PC-9 (cell line): ENCODE data around the gene SLC12A6. TPM values are rescaled to one million over a fixed set of nuclear protein-coding genes. Genes with fewer than 3 reads are reported as not detected.
"Not testable (repeated sequence)": the region's sequence is repeated elsewhere in the genome, so short reads cannot be mapped to it uniquely, and the experiment has no call there.

Source experiments
- BruUV-seq: library from RNA; stranded (reverse); fragments of 400-500 nt; replicated peaks from 2 replicates; lab custom pipeline; 2021; lab: Mats Ljungman, UMichigan
- CTCF ChIA-PET: fragments of 300-600 bp; sonication (Branson Sonifier 250); formaldehyde crosslinking; loops from one replicate; lab custom pipeline; 2022; ENCODE audit warnings: antibody characterized with exemption; lab: Charles Lee
- POLR2A ChIA-PET: fragments of 300-600 bp; sonication (Branson Sonifier 250); formaldehyde crosslinking; loops from one replicate; lab custom pipeline; 2022; ENCODE audit warnings: antibody characterized with exemption; ENCODE audit not compliant: unreplicated experiment; lab: Charles Lee
- DNase-seq, 2 experiments: peaks; one replicate each; pipeline versions ENCODE4 v3.0.0 to v3.0.0-alpha.2; 2015 to 2022; ENCODE audit warnings: mixed read lengths in 1 of 2
- H2AFZ ChIP-seq: fragments of 200-600 bp; sonication (generic); 2 replicates; pipeline ENCODE4 v1.8.1; 2017; ENCODE audit warnings: antibody characterized with exemption
- H3F3A ChIP-seq: fragments of 200-600 bp; sonication (generic); 2 replicates; pipeline ENCODE4 v1.8.1; 2017; ENCODE audit warnings: antibody characterized with exemption, mild to moderate bottlenecking, low read depth; ENCODE audit not compliant: insufficient read depth
- H3K27ac ChIP-seq: fragments of 200-600 bp; sonication (generic); 2 replicates; pipeline ENCODE4 v1.6.1; 2016; ENCODE audit warnings: mixed run types
- H3K27me3 ChIP-seq: fragments of 200-600 bp; sonication (generic); 2 replicates; pipeline ENCODE4 v1.6.1; 2016; ENCODE audit warnings: low read depth, mixed run types; ENCODE audit not compliant: insufficient read depth
- H3K36me3 ChIP-seq: fragments of 200-600 bp; sonication (generic); 2 replicates; pipeline ENCODE4 v1.6.1; 2016; ENCODE audit warnings: low read depth, mixed run types
- H3K4me1 ChIP-seq: fragments of 200-600 bp; sonication (generic); replicated peaks from 2 replicates; pipeline ENCODE4 v1.6.1; 2016; ENCODE audit warnings: mixed run types; ENCODE audit not compliant: insufficient read depth
- H3K4me2 ChIP-seq: fragments of 200-600 bp; sonication (generic); 2 replicates; pipeline ENCODE4 v1.6.1; 2017; ENCODE audit warnings: mixed run types
- H3K4me3 ChIP-seq: fragments of 200-600 bp; sonication (generic); 2 replicates; pipeline ENCODE4 v1.6.1; 2016; ENCODE audit warnings: mixed run types
- H3K79me2 ChIP-seq: fragments of 200-600 bp; sonication (generic); 2 replicates; pipeline ENCODE4 v1.6.1; 2017; ENCODE audit warnings: low read depth, mixed run types
- H3K9me2 ChIP-seq: fragments of 200-600 bp; sonication (generic); 2 replicates; pipeline ENCODE4 v1.8.1; 2017; ENCODE audit warnings: mild to moderate bottlenecking; ENCODE audit not compliant: insufficient read depth
- H3K9me3 ChIP-seq: fragments of 200-600 bp; sonication (generic); 2 replicates; pipeline ENCODE4 v1.8.1; 2016; ENCODE audit warnings: low read depth; ENCODE audit not compliant: insufficient read depth
- H4K20me1 ChIP-seq: fragments of 200-600 bp; sonication (generic); 2 replicates; pipeline ENCODE4 v1.8.1; 2017; ENCODE audit not compliant: insufficient read depth
- CTCF ChIP-seq: fragments of 200-600 bp; sonication (generic); conservative IDR thresholded peaks from 2 replicates; pipeline ENCODE4 v1.6.1; 2017; ENCODE audit warnings: mixed run types, antibody characterized with exemption, mild to moderate bottlenecking, moderate library complexity
- EZH2 ChIP-seq: fragments of 200-600 bp; sonication (generic); IDR thresholded peaks from 2 replicates; pipeline ENCODE4 v1.8.0; 2017; ENCODE audit warnings: antibody characterized with exemption, low read depth
- intact Hi-C: fragments of 100-400 bp; cut with micrococcal nuclease; formaldehyde crosslinking; loops from one replicate; pipeline ENCODE4 v1.10.0; 2022; ENCODE audit not compliant: unreplicated experiment
- total RNA-seq: library from RNA; stranded (reverse); gene quantifications from 2 replicates; pipeline ENCODE4 v1.2.3, GENCODE V29; 2021

Gene SLC12A6
- total RNA-seq, 1 experiment from 2014 or later: 27.5 TPM

- DNase-seq: no peak
- no peaks in the 10 kb centered on the region for H3K4me1 ChIP-seq
- H3K27ac ChIP-seq: no peak overlapping the region
- BruUV-seq: no TSS peak
- H3K4me2 ChIP-seq: no peak overlapping the region
- ChIA-PET CTCF (no interaction called here), POLR2A (no interaction called here)
- H3K79me2 ChIP-seq: no peaks in the 10 kb centered on the region
- H4K20me1 ChIP-seq: no peaks in the 10 kb centered on the region
- no peaks in the 10 kb centered on the region for H3K9me2 ChIP-seq
- no peak overlapping the region for H3K4me3 ChIP-seq
- no peak for TF ChIP-seq CTCF
- TF ChIP-seq EZH2: no peak
- no peaks in the 10 kb centered on the region for H3K36me3 ChIP-seq
- H3K27me3 ChIP-seq: no peaks in the 10 kb centered on the region
- no peaks in the 10 kb centered on the region for H3F3A ChIP-seq
- intact Hi-C loops: no loop called here
- H3K9me3 ChIP-seq: no peaks in the 10 kb centered on the region
- no peak overlapping the region for H2AFZ ChIP-seq
Observed at GRCh38 chr15:34348735-34349300, 11.2 kb upstream of the SLC12A6 start.

- Histone ChIP-seq H3K27me3 (no peaks in the 10 kb centered on the region), H3K9me2 (no peaks in the 10 kb centered on the region), H3K4me3 (no peak overlapping the region), H3F3A (no peaks in the 10 kb centered on the region), H3K36me3 (no peaks in the 10 kb centered on the region), H2AFZ (no peak overlapping the region), H3K4me1 (no peaks in the 10 kb centered on the region), H3K79me2 (no peaks in the 10 kb centered on the region), H4K20me1 (no peaks in the 10 kb centered on the region), H3K27ac (no peak overlapping the region), H3K4me2 (no peak overlapping the region), H3K9me3 (no peaks in the 10 kb centered on the region)
- ChIA-PET CTCF (no interaction called here), POLR2A (no interaction called here)
- intact Hi-C loops: no loop called here
- TF ChIP-seq CTCF (no peak), EZH2 (no peak)
- DNase-seq: no peak
- no TSS peak for BruUV-seq
Observed at GRCh38 chr15:34347951-34348638, 10.5 kb upstream of the SLC12A6 start.

DNA sequence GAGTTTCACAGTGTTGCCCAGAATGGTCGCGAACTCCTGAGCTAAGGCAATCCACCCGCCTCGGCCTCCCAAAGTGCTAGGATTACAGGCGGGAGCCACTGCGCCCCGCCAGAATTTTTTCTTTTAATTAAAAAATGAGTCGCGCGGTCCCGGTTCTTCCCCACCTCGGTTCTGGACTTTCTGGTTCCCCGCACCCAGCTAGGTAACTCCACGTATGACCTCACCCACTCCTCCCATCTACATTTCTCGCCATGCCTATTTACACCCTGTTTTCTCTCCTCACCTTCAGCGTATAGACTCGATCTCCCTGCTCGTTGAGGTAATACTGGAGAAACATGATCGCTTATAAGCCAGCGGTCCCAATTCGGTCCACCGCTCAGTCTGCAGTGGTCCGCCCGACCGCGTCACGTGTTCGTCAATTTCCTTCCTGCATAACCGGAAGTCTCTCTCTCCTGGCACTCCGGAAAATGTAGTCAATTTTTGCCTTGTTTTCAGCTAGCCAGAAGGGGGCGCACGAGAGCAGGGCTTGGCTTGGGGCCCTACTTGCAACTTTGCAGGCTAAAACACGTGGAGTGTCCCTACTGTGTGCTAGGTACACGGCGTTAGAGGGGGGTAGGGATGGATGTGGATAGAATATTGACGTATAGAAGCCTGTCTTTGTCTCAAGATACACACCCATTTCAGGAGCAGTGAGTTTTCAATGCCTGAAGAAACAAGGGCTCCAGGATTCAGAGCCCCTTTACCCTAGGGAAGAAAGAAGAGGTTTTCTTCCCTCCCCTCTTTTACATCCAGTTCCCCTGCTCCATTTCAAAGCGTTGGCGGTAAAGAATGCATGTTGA, 5.4 kb upstream of the SLC12A6 start, which contains the start of the genes NOP10 and NUTM1:
Gene NOP10, minus strand, starts transcription at position 400 of the 839 bp plus-strand sequence. Its CDS starts 63 bp downstream, at position 337.
Gene NUTM1, plus strand, starts transcription at position 579 of the 839 bp plus-strand sequence. CDS start 382 bp downstream, outside the sequence.
- peak; percentile 79 to 86 for DNase-seq
- no peak for TF ChIP-seq EZH2
- TF ChIP-seq CTCF: peak; percentile 93
- H3K4me3 ChIP-seq: peak within 1 kb of the TSS; percentile 83
- H3K27ac ChIP-seq: peak within 1 kb of the TSS; percentile 81
- no peaks in the 10 kb centered on the region for H4K20me1 ChIP-seq
- H3K4me2 ChIP-seq: peak within 1 kb of the TSS; percentile 73
- no TSS peak for BruUV-seq
- intact Hi-C loops: loop anchor here (1.0 kb wide), 2 partner anchors 23 to 104 kb away; no protein-coding TSS in a partner anchor
- H3F3A ChIP-seq: peaks cover 17% of the 10 kb centered on the region
- POLR2A ChIA-PET: interaction anchor here (0.5 kb wide), 1 partner anchor 584 kb away, joined by 4 read pairs; no protein-coding TSS in a partner anchor
- CTCF ChIA-PET: interaction anchor here (1.5 kb wide), 1 partner anchor 17 kb away, joined by 3 read pairs; no protein-coding TSS in a partner anchor
- H2AFZ ChIP-seq: peak within 1 kb of the TSS; percentile 87
- no peaks in the 10 kb centered on the region for H3K27me3 ChIP-seq
- no peaks in the 10 kb centered on the region for H3K9me3 ChIP-seq
- H3K79me2 ChIP-seq: peaks cover 21% of the 10 kb centered on the region
- H3K4me1 ChIP-seq: peaks cover 11% of the 10 kb centered on the region; the same call in 1 of the 2 replicates
- H3K36me3 ChIP-seq: peaks cover 5% of the 10 kb centered on the region; the same call in 1 of the 2 replicates
- no peaks in the 10 kb centered on the region for H3K9me2 ChIP-seq

DNA sequence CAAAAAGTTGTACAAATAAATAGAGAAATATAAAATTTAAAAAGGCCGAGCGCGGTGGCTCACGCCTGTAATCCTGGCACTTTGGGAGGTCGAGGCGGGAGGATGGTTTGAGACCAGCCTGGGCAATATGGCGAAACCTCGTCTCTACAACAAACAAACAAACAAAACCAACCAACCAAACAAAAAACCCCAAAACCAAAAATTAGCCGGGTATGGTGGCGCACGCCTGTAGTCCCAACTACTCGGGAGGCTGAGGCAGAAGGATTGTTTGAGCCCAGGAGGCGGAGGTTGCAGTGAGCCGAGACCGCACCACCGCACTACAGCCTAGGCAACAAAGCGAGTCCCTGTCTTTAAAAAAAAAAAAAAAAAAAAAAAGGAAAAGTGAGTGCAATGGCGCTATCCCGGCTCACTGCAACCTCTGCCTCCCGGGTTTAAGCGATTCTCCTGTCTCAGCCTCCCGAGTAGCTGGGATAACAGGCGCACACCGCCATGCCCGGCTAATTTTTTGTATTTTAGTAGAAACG, 4.7 kb upstream of the SLC12A6 start:
- Histone ChIP-seq H2AFZ (peak overlapping the region; percentile 87), H3K4me1 (peaks cover 11% of the 10 kb centered on the region; the same call in 1 of the 2 replicates), H3K4me2 (peak overlapping the region; percentile 73), H3K79me2 (peaks cover 21% of the 10 kb centered on the region), H3K27ac (peak overlapping the region; percentile 81), H3F3A (peaks cover 17% of the 10 kb centered on the region), H3K4me3 (peak overlapping the region; percentile 83)
- H4K20me1 ChIP-seq, H3K36me3 ChIP-seq, DNase-seq, intact Hi-C loops, H3K9me2 ChIP-seq, H3K27me3 ChIP-seq, BruUV-seq, H3K9me3 ChIP-seq: not testable (repeated sequence)
- ChIA-PET CTCF (interaction anchor here (1.5 kb wide), 1 partner anchor 18 kb away, joined by 3 read pairs; no protein-coding TSS in a partner anchor), POLR2A (interaction anchor here (0.5 kb wide), 1 partner anchor 585 kb away, joined by 4 read pairs; no protein-coding TSS in a partner anchor)
